DMS 273 (cell line): Measurements from ENCODE around the gene GRIK4.

Experiments used
- DNase-seq: peaks from one replicate; lab custom pipeline; 2025; ENCODE audit not compliant: unreplicated experiment; lab: John Stamatoyannopoulos, UW

The GRIK4 gene

DNA sequence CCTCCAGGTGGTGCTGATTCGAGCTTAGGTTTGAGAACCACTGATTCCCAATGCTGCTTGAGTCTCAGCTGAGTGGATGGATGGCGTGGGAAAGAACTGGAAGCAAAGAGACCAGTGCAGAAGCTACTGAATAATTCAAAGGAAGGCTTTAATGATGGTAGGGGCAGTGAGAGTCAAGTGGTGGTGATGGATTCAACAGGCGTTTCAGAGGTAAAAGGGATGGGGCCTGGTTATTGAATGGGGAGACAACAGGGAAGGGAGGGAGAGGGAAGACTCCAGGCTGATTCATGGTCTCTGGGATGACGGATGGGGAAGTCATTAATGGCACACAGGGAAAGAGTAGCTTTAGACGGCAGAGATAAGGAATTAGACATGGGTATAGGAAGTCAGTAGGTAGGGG is 408.0 kb downstream of the GRIK4 start:
- DNase-seq: no peak

DNA sequence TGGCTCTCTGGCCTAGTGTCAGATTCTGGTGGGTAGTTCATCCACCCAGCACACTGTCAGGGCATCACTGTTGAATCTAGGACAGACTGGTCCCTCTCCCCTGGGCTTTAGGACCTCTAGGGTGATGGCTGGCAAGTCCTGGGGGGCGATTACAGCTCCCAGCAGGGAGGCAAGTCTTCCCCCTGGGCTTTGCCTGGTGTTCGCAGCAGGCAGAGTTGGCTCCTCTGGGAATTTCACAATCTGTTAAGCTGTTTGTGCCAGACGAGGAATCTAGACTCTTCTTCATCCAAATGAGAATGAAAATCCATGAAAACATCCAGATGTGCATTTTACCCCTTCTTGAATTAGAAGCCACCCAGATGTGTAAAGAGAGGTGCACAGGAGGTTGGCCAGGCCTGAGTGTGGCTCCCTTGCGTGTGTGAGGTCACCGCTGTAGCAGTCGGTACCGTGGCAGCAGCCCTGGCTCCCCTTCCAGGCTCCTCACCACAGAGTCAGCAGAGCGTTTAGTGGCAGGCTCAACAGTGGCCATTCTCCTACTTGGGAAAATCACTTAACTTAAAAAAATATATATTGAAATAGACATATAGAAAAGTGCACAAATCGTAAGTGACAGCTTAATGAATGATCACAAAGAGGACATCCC is 412.4 kb downstream of the GRIK4 start:
- no peak for DNase-seq

DNA sequence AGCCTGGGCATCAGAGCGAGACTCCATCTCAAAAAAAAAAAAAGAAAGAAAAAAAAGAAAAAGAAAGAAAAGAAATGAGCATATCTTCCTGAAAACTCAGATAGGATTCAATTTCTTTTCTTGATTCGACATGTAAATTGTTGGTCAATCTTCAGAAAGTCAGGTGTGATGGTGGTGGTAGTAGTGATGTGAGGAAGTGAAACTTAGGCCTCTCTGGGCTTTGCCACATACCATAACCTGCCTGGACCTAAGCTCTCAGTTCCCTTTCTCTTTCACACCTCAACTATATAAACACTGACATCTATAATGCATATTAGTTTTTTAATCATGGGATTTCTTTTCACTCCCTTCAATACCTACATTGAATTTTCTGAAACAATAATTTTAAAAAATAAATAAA is 414.4 kb downstream of the GRIK4 start:
- DNase-seq: no peak

DNA sequence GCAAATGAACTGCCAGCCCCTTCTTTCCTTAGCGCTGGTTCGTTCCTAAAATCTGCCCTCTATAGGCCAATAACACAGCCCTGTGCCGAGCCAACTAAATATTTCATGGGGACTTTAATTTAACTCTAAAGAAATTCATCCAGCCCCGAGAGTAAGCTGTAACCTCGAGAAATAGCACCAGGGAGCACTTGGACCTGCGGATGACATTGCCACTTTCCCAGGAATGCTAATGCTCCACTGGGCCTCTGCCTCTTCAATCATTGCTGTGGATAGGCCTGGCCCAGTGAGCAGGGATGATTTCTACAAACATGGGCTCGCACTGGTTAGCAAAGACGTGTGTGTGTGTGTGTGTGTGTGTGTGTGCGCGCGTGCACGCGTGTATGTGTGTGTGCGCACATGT is 417.1 kb downstream of the GRIK4 start:
- no peak for DNase-seq

DNA sequence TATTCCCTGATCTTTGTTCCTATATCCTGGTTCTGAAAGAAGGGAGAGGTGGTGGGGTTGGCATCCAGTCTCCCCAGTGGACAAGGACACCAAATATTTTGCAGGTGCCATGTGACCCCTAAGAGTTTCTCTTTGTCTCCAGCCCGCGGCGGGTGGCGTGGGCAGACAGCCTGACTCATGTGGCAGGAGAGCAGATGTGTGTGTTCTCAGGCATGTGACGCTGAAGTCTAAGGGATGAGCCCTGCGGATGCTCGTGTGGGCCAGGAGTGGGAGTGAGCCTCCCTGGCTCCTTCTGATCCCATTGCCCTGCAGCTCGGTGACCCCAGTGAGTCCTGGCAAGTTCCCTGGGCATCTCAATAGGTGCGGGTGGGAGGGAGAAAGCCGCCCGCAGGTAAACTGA is 417.5 kb downstream of the GRIK4 start:
- DNase-seq: no peak

DNA sequence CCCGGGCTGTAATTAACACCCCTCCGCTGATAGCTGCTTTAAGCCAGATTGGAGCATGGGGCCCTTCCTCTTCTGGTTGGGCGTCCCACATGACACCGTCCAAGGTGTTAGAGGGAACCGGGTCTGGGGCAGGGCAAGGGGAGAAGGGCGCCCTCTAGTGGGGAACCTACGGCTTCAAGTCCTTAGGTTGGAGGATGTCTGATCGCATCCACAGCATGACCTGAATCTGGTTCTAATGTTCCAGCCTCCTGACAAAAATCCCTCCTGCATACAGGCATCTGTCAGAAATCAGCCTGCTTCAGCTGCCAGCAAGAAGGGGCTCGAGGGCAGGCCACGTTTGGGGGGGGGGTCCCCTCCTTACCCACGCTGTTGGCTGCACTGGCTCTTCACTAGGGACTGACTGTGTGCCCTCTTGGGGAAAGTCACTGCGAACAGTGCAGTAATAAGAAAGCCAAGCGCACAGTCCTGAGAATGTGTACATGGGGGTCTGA is 418.2 kb downstream of the GRIK4 start:
- peak; percentile 75 for DNase-seq

DNA sequence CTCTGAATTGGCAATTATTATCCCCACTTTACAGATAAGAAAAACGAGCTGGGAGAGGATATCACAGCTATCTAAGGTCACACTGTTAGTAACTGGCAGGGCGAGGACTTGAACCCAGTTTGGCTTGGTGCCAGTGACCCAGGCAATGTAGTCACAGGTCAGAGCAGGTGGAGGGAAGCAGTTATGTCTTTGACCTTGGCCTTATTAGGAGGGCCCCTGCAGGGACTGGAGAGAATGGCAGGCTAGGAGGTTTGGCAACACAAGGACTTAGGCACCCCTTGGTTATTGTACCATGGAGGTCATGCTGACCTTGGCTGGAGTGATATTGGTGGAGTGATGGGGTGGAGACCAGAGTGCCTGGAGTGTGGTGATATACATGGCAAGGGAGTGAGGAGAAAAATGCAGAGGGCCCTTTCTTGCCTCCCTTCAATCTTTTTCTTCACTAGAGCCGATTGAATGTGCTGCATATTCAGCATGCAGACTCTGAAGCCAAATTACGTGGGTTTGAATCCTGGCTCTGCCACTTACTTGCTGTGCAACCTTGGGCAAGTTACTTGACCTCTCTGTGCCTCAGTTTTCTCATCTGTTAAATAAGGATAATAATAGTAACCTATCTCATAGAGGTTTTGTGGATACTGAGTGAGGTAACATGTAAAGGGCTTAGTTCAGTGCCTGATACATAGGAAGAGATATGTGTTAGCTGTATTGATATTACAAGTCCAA is 419.7 kb downstream of the GRIK4 start:
- DNase-seq: peak; percentile 3

DNA sequence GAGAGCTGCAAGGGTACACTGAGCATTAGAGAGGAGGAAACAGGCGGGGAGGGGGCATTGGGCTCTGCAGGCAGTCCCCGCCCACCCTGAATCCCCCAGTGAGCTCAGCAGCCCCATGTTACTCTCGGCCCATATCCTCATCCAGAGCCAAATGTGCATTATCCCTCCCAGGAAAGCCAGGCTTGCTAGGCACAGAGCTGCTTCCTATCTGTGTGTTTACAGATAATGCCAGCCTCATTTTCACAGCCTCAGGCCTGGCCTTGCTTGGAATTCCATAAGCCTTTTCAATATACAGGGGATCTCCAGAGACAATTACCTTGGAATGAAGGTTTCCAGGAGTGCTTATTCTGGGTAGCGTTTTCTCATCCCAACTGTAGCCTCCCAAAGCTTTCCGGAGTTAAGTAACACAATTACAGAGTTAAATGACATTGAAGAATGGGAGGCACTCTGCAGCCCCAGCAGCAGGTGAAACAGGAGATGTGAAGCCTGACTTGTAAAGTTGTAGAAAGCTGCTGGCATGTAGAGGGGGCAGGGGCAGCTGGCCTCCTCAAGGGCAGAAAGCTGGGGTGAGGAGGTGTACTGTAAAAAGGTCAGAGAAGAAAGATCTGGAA is 420.9 kb downstream of the GRIK4 start:
- no peak for DNase-seq

DNA sequence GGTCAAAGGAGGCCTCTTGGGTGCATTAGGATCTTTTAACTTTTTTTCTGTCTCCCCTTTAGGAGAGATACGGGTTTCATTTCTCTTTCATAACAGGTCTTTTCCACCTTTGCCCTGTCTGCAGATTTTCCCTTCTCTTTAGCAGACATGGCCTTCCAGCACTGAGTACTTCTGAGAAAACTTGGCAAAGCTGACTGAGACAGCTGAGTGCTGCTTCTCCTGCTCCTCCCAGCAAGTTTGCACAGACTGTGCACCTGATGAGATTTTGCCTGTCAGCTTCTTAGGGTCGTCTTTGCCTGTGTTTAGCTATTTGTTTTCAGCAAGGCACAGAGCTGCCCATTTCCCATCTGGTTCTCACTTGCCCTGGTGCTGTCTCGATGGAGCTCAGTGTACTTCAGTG is 424.8 kb downstream of the GRIK4 start:
- DNase-seq: no peak

DNA sequence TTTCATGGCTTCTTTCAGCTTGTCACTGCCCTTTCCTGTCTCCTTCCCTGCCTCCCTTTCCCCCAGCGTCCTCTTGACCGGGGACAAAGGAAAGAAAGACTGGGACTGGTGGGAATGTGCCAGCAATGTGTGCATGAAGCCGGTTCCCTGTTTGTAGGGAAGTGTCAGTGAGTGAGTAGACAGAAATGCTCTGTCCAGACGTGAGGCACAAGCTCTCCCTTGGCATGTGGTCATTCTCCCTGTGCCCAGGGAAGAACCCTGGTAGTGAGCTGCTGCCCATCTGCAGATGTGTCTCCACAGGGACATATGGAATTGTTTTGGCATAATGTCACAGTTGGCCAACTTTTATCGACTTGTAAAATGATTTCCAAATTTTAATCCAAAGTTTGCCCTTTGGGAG is 426.0 kb downstream of the GRIK4 start:
- DNase-seq: no peak

DNA sequence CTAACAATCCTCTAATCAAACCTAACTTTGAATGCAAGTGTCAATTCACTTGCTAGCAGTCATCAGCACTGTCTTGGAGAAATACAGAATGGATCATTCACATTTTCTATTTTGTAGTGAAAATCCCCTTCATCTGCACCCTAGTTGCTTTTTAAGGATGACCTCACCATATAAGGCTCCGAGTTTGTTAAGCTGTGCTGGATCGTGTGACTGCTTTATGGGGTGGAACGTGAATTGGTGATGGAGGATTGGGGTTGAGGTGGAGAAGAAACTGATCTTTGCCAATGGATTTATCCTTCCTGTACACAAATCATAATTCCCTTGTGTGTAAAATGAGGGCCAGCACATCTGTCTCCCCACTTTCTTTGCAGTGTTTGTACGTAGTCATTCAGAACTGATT is 426.7 kb downstream of the GRIK4 start:
- no peak for DNase-seq

DNA sequence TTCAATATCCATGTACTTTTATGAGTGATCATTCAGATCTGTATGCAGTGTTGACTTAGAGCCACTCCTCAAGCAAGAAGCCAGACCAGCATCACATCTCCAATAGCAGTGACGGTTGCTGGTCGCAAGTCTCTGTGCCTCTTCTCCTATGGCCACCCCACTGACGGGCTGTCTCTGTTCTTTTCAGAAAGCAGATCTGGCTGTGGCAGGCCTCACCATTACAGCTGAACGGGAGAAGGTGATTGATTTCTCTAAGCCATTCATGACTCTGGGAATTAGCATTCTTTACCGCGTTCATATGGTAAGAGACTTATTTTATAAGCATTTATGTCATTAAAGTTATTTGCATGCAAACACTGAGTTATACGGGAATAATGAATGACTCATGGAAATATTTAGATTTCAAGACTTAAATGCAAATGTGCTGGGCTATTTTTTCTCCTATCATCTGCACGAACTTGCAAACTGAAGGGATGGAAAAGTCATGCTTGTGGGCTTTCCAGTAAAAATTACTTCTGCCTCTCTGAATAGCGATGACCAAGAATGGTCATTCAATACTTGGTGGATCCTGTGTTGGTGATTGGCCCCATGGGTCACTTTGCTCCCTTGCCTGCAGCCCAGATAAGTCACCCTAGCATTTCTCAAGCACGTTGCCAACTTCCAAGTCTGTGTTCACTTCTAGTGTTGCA is 428.8 kb downstream of the GRIK4 start:
- no peak for DNase-seq

DNA sequence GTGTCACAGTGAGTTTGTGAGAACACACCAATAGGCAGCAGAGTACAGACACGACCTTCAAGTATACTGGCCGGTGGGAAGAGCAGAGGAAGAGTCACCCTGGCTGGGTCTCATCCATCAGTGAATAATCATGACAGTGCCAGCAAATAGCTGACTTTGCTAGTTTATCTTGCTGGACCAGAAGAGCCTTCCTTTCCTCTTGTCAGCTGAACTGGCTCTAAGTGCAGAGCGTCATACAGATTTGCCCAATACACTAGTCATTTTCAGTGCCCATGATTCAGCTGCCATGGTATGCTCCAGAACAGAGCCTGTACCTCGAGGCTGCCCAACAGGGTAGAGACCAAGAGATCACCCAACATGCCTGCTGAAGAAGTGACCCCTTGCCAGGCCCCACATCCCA is 429.5 kb downstream of the GRIK4 start:
- no peak for DNase-seq

DNA sequence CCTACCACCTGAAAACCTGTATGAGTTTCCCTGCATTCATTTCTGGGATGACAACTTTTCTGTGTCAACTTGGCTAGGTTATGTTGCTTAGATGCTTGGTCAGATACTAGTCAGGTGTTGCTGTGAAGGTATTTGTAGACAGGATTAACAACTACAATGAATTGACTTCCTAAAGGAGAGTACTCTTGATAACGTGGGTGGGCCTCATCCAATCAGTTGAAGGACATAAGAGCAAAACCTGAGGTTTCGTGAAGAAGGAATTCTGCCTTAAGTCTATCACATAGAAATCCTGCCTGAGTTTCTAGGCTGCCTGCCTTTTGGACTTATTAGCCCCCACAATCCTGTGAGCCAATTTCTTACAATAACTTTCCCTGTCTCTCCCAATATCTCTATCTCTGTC is 431.2 kb downstream of the GRIK4 start:
- no peak for DNase-seq

DNA sequence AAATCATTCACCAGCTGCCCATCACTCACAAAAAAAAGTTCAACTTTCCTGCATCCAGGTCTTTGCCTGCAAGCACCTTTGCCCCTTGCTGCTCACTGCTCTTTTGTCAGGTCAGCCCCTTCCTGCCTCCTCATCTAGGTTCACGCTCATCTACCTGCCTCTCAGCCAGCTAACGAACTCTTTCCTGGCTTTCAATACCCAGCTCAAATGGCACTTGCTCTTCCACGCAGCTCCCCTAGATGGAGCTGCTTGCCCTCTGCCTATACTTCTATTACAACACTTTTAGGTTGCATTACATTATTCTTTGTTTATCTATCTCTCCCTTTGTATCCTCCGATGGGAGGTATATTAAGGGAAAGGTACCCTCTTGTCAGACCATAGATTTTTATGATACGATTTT is 433.5 kb downstream of the GRIK4 start:
- DNase-seq: no peak

DNA sequence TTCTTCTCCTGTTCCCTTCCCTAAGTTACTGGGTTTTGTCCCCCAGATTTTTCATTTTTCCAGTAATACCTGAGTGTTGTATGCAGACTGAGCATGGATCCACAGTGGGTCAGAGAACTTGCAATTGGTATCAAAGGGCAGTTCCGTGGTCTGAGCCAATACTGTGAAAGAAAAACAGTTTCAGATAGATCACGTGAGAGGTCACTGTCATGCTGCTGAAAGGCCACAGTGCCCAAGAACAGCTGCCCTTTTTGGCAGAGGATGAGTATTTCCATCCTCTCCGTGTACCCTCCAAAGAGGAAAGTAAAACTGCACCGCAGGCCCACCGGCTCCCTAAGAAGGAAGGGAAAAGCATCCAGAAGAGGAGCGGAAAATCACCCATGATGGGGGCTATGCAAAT is 439.3 kb downstream of the GRIK4 start:
- DNase-seq: no peak

DNA sequence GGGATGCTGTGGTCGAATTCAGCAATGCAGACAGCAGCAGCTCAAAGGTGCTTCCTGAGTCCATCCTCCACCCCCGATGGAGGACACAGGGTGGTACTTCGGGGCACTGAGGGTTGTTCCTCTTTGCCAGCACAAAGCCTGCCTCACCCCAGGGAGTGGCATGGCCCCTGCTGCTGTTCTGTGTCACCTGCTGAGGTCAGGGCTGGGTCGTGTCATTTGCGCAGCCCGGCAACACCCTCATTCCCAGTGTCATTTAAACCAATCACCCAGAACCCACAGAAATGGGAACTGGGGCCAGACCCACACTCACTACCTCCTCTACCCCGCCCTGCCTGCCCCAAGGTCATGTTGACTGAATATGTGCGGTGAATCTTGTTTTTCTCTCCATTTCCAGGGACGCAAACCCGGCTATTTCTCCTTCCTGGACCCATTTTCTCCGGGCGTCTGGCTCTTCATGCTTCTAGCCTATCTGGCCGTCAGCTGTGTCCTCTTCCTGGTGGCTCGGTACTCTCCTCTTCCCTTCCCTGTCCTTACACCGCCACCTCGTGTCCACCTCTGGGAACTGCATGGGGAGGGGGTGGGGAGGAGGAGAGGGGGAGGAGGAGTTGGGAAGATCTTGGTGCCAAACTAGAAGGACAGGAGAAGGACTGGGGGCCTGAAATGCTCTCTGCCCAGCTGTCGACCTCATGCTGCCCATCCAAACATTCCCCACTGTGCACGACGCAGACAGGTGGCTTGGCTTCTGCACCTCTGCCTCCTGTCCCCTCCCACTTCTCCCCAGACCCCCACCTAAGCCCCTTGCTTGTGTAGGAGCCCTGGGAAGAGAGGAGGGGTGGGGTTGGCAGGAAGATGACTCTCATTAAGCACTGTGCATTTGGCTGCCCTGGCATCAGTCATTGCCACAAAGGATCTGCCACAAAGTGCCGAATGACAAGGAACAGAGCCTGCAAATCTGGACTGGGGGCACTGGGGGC is 441.2 kb downstream of the GRIK4 start:
- DNase-seq: peak; percentile 87

DNA sequence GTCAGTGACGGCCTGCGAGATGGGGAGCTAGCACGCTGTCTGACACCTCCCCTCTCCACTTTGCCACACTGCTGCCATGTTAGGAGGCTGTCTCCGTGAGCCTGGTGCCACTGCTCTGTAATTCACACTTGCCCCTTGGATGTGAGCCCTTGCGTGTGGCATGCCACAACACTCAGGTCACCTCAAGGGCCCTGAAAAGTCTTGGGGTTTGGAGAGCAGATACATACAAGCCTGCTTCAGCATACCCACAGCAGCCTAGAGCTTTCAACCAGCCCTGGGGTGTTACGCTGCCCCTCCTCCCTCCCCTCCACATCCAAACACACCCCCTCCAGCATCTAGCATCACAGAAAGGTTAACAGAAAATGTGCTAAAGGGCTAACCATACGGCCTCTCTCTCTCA is 442.8 kb downstream of the GRIK4 start:
- DNase-seq: no peak

DNA sequence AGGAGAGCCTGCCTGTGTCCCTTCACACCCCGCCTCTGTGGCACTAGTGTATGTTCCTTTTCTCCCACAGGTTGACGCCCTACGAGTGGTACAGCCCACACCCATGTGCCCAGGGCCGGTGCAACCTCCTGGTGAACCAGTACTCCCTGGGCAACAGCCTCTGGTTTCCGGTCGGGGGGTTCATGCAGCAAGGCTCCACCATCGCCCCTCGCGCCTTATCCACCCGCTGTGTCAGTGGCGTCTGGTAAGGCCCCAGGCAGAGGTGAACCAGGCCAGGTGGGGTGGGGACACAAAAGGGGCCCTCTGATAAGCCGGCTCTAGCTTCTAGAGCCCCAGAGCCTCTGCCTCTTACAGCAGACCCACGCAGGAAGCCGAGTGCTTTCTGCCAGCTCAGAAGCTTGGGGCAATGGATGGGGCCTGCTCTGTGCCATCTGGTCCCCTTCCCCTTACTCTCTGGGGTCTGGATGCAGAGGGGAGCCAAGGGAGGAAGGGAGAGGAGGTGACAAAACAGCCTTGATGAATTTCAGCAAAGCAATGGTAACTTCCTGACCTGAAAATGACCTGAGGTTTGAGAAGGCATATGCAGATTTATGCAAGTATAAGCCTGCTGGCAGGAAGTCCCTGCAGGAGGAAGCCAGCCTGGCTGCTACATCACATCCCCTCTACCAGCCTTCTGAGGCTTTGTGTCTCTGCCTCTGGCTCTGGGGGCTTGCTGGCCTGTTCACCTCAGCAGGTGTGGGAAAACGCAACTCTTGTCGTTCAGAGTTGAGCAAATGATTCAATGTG is 445.4 kb downstream of the GRIK4 start:
- DNase-seq: no peak

DNA sequence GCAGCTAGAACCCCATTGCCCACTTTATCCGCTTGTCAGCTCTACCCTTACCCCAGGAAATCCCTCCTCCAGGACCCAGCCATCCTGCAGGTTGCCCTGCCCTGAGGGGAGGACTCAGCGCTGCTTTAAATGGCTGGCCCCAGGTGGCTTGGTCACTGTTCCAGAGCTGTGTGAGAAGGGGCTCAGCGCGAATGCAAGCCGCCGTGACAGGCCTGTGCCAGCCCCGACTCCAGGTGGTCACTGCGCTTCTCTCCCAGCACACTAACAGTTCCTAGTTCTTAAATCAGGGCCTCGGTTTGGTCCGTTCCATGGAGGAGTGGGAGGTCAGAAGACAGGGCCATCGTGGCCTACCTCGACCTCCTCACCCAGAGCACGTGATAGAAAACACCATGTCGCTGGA is 446.6 kb downstream of the GRIK4 start:
- DNase-seq: no peak
